GM23338 (cell line): ENCODE data around the gene SH2D4B. TPM values are rescaled to one million over a fixed set of nuclear protein-coding genes. Genes with fewer than 3 reads are reported as not detected.

Source experiments
- ATAC-seq: fragments of 200-7000 bp; cut with Tn5 transposase; 3 replicates; pipeline ENCODE4 v1.9.1; 2020
- DNase-seq: peaks from one replicate; pipeline ENCODE4 v3.0.0-alpha.2; 2015; ENCODE audit warnings: low spot score
- H2AFZ ChIP-seq: fragments of 200-600 bp; sonication (generic); 2 replicates; pipeline ENCODE4 v1.8.0; 2016; ENCODE audit warnings: antibody characterized with exemption, mild to moderate bottlenecking, moderate library complexity
- H3F3A ChIP-seq: fragments of 200-600 bp; sonication (generic); replicated peaks from 2 replicates; pipeline ENCODE4 v1.8.0; 2017; ENCODE audit warnings: antibody characterized with exemption, mixed run types, low read depth
- H3K27ac ChIP-seq: fragments of 200-600 bp; sonication (generic); 2 replicates; pipeline ENCODE4 v1.6.1; 2016; ENCODE audit warnings: low read depth
- H3K27me3 ChIP-seq: fragments of 200-600 bp; sonication (generic); 2 replicates; pipeline ENCODE4 v1.8.0; 2016; ENCODE audit warnings: mild to moderate bottlenecking, mixed run types, moderate library complexity; ENCODE audit not compliant: insufficient read depth
- H3K36me3 ChIP-seq: fragments of 200-600 bp; sonication (generic); 2 replicates; pipeline ENCODE4 v1.8.0; 2016; ENCODE audit warnings: mild to moderate bottlenecking; ENCODE audit not compliant: insufficient read depth
- H3K4me1 ChIP-seq: fragments of 200-600 bp; sonication (generic); 2 replicates; pipeline ENCODE4 v1.8.0; 2016; ENCODE audit warnings: mild to moderate bottlenecking, moderate library complexity; ENCODE audit not compliant: insufficient read depth
- H3K4me2 ChIP-seq: fragments of 200-600 bp; sonication (generic); 2 replicates; pipeline ENCODE4 v1.7.1; 2017; ENCODE audit warnings: mixed run types
- H3K4me3 ChIP-seq: fragments of 200-600 bp; sonication (generic); 2 replicates; pipeline ENCODE4 v1.6.1; 2016; ENCODE audit warnings: mixed run types
- H3K79me2 ChIP-seq: fragments of 200-600 bp; sonication (generic); replicated peaks from 2 replicates; pipeline ENCODE4 v1.8.0; 2017; ENCODE audit warnings: mild to moderate bottlenecking; ENCODE audit not compliant: insufficient read depth
- H3K9me2 ChIP-seq: fragments of 200-600 bp; sonication (generic); 2 replicates; pipeline ENCODE4 v1.8.0; 2017; ENCODE audit not compliant: insufficient read depth
- H4K20me1 ChIP-seq: fragments of 200-600 bp; sonication (generic); replicated peaks from 2 replicates; pipeline ENCODE4 v1.8.0; 2017; ENCODE audit warnings: mild to moderate bottlenecking; ENCODE audit not compliant: insufficient read depth
- H3K27ac Mint-ChIP-seq: 2 replicates; pipeline ENCODE4 v1.8.0; 2020; ENCODE audit warnings: inconsistent platforms, mild to moderate bottlenecking, moderate library complexity, mixed read lengths
- H3K27me3 Mint-ChIP-seq: 3 replicates; pipeline ENCODE4 v1.8.0; 2022; ENCODE audit warnings: low read depth, mild to moderate bottlenecking, moderate library complexity, mixed read lengths, inconsistent platforms; ENCODE audit not compliant: insufficient read depth, poor library complexity
- H3K36me3 Mint-ChIP-seq: 3 replicates; pipeline ENCODE4 v1.8.0; 2021; ENCODE audit warnings: low read depth, mild to moderate bottlenecking, inconsistent platforms, moderate library complexity, mixed read lengths
- H3K4me1 Mint-ChIP-seq: 3 replicates; pipeline ENCODE4 v1.8.0; 2020; ENCODE audit warnings: mild to moderate bottlenecking, inconsistent platforms, mixed read lengths
- H3K4me3 Mint-ChIP-seq: 3 replicates; pipeline ENCODE4 v1.8.0; 2021; ENCODE audit warnings: moderate library complexity, mild to moderate bottlenecking, inconsistent platforms, mixed read lengths
- H3K9me3 Mint-ChIP-seq: 3 replicates; pipeline ENCODE4 v1.8.0; 2020; ENCODE audit warnings: moderate library complexity, mild to moderate bottlenecking, inconsistent platforms, mixed read lengths
- CREB1 ChIP-seq: fragments of 250-450 bp; sonication (Bioruptor Pico); IDR thresholded peaks from 2 replicates; pipeline ENCODE4 v1.5.0; 2020; ENCODE audit warnings: low read depth, mild to moderate bottlenecking, moderate library complexity
- CTCF ChIP-seq, 2 experiments: fragments of 200-600 bp in 1 of 2; sonication (generic) in 1 of 2; conservative IDR thresholded peaks; 2 replicates each; pipeline versions ENCODE4 v1.5.1 to v1.6.1; 2016 to 2017; ENCODE audit warnings: antibody characterized with exemption in 2 of 2, low read depth in 2 of 2, mild to moderate bottlenecking in 2 of 2, moderate library complexity in 1 of 2
- EZH2 ChIP-seq: fragments of 200-600 bp; sonication (generic); IDR thresholded peaks from one replicate; pipeline ENCODE4 v1.8.0; 2017; ENCODE audit warnings: antibody characterized with exemption, mild to moderate bottlenecking, low read depth; ENCODE audit not compliant: unreplicated experiment
- EZH2phosphoT487 ChIP-seq: fragments of 200-600 bp; sonication (generic); IDR thresholded peaks from one replicate; pipeline ENCODE4 v1.8.1; 2018; ENCODE audit warnings: antibody characterized with exemption; ENCODE audit not compliant: unreplicated experiment
- REST ChIP-seq: IDR thresholded peaks from one replicate; pipeline ENCODE4 v1.6.1; 2018; ENCODE audit warnings: antibody characterized with exemption; ENCODE audit not compliant: unreplicated experiment
- STAT1 ChIP-seq: IDR thresholded peaks from one replicate; pipeline ENCODE4 v1.6.1; 2016; ENCODE audit warnings: antibody characterized with exemption; ENCODE audit not compliant: unreplicated experiment
- ZNF331 ChIP-seq: fragments of 250-450 bp; sonication (Bioruptor Pico); IDR thresholded peaks from 2 replicates; pipeline ENCODE4 v1.5.0; 2020; ENCODE audit warnings: low read depth, mild to moderate bottlenecking, moderate library complexity
- polyA plus RNA-seq: library from polyadenylated mRNA; unstranded; fragments of >200 nt; fragmentation: Nextera tagmentation; extraction: Ambion mirVana; gene quantifications from 2 replicates; pipeline ENCODE4 v1.2.1, GENCODE V29; 2016
- total RNA-seq: library from RNA; depleted of rRNA; stranded (reverse); fragments of >200 nt; shearing (Covaris generic); gene quantifications from 2 replicates; pipeline ENCODE4 v1.2.3, GENCODE V29; 2014
- TF ChIP-seq, protein P1 (sequence below): IDR thresholded peaks from 2 replicates; pipeline ENCODE4 v1.6.1; 2016; ENCODE audit warnings: antibody characterized with exemption

Gene SH2D4B
- total and polyA plus RNA-seq, 2 experiments from 2014 or later = 0.08 TPM; not detected in 1

DNA sequence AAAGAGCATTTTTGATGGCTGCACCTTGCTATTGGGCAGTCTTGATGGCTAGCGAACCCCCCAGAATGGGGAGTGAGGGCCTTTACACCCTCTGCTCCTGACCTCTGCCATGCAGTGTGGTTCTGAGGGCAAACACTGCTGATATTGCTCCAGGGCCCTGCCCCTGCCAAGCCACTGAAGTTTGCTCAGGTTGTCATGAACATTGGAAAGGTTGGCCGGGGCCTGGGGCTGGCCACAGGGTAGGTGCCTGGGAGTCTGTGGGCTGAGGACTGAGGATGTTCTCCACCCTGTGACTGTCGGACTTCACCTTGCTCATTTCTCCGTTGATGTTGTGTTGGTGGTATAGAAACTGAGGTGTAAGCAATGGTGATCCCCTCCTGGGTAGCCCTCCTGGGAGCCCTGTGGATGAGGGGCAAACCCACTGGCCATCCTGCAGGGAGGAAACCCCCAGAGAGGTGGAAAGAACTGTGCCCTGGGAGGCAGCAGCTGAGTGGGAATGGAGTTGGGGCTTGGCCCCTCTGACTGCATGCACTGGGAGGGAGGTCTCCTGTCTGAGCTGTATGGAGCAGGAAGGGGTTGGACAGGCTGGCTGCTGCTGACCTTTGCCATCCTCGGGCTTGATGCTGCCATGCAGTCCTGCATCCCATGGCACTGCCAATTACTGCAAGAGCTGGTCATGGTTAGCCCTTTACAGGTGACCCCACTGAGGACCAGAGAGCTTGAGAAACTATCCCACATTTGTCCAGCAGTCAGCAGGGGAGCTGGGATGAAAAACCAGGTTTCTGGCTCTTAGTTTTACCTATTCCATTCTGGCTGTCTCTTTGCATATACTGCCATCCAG, 77.1 kb downstream of the SH2D4B start:
- no peak for ATAC-seq

DNA sequence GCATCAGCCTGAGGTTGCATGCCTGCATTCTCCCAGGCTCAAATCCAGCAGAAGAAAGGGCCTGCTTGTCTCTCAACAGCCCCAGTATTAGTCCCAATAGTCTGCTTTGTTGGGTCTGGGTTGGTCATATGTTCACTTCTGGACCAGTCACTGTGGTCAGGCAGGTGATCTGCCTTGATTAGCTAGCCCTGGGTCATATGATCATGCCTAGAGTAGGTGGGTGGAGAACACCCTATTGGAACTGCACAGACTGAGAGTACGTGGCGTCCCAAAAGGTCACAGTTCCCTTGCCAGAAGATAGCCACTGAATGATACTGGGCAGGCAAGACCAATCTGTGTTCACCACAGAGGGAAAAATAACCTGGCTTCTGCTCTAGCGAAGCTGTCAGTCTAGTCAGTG, 80.1 kb downstream of the SH2D4B start:
- no peak overlapping the region for H3K4me3 Mint-ChIP-seq
- Histone ChIP-seq H2AFZ (no peak overlapping the region), H3K4me1 (no peaks in the 10 kb centered on the region), H3F3A (no peaks in the 10 kb centered on the region), H3K79me2 (no peaks in the 10 kb centered on the region), H3K36me3 (no peaks in the 10 kb centered on the region), H3K27ac (no peak overlapping the region), H3K27me3 (no peaks in the 10 kb centered on the region), H4K20me1 (no peaks in the 10 kb centered on the region), H3K9me2 (peaks cover 14% of the 10 kb centered on the region; the same call in 1 of the 2 replicates), H3K4me2 (no peak overlapping the region), H3K4me3 (no peak overlapping the region)
- H3K27me3 Mint-ChIP-seq = no peaks in the 10 kb centered on the region
- no peaks in the 10 kb centered on the region; the same call in 2 of the 3 replicates for H3K9me3 Mint-ChIP-seq
- no peak for DNase-seq
- ATAC-seq = no peak
- H3K4me1 Mint-ChIP-seq = no peaks in the 10 kb centered on the region
- H3K27ac Mint-ChIP-seq = no peak overlapping the region
- no peak for TF ChIP-seq REST
- no peak for TF ChIP-seq CREB1 (CRISPR knock-in tag)
- TF ChIP-seq ZNF331 (CRISPR knock-in tag) = no peak
- no peaks in the 10 kb centered on the region for H3K36me3 Mint-ChIP-seq

More for the DNA sequence above, 77.1 kb downstream of the SH2D4B start:
- Histone ChIP-seq H3K9me2 (peaks cover 8% of the 10 kb centered on the region; the same call in 1 of the 2 replicates), H2AFZ (no peak overlapping the region), H3K27me3 (no peaks in the 10 kb centered on the region), H4K20me1 (no peaks in the 10 kb centered on the region), H3K4me1 (no peaks in the 10 kb centered on the region), H3K4me3 (no peak overlapping the region), H3K27ac (no peak overlapping the region), H3K4me2 (no peak overlapping the region), H3F3A (no peaks in the 10 kb centered on the region), H3K36me3 (no peaks in the 10 kb centered on the region), H3K79me2 (no peaks in the 10 kb centered on the region)
- no peaks in the 10 kb centered on the region for H3K4me1 Mint-ChIP-seq
- H3K27ac Mint-ChIP-seq = no peak overlapping the region
- DNase-seq = no peak
- H3K27me3 Mint-ChIP-seq = no peaks in the 10 kb centered on the region
- H3K9me3 Mint-ChIP-seq = no peaks in the 10 kb centered on the region; the same call in 2 of the 3 replicates
- no peaks in the 10 kb centered on the region for H3K36me3 Mint-ChIP-seq
- H3K4me3 Mint-ChIP-seq = no peak overlapping the region
- TF ChIP-seq EZH2 = no peak

DNA sequence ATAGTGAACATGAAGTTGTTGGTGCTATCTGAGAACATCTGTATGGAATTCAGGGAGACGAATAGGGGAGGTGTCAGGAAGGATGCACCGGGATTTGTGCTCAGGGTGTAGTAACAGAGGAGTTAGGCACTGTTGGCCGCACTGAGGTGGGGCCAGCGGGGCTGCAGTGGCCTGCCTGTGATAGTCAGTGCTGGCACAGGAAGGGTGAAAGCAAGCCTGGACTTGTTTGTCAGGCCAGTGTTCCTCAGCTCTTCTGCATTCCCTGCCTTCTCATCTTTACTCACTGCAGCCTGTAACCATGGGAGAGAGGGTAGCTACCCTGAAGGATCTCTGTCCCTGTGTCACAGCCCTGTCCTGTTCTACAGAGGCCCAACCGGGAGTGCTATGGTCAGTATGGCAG, 81.3 kb downstream of the SH2D4B start:
- H3K79me2 ChIP-seq = no peaks in the 10 kb centered on the region
- H4K20me1 ChIP-seq = no peaks in the 10 kb centered on the region
- Mint-ChIP-seq H3K4me3 (no peak overlapping the region), H3K9me3 (no peaks in the 10 kb centered on the region), H3K36me3 (no peaks in the 10 kb centered on the region), H3K27ac (no peak overlapping the region), H3K4me1 (no peaks in the 10 kb centered on the region), H3K27me3 (no peaks in the 10 kb centered on the region)
- DNase-seq (no peak), ATAC-seq (no peak)
- H3K4me2 ChIP-seq = no peak overlapping the region
- no peaks in the 10 kb centered on the region for H3K36me3 ChIP-seq
- no peak overlapping the region for H3K4me3 ChIP-seq
- peaks cover 11% of the 10 kb centered on the region; the same call in 1 of the 2 replicates for H3K9me2 ChIP-seq
- no peak overlapping the region for H3K27ac ChIP-seq
- no peak overlapping the region for H2AFZ ChIP-seq
- no peaks in the 10 kb centered on the region for H3F3A ChIP-seq
- no peaks in the 10 kb centered on the region for H3K4me1 ChIP-seq
- H3K27me3 ChIP-seq = no peaks in the 10 kb centered on the region
- TF ChIP-seq CREB1 (CRISPR knock-in tag) = no peak
- no peak for TF ChIP-seq ZNF331 (CRISPR knock-in tag)
- no peak for TF ChIP-seq STAT1
- TF ChIP-seq, protein P1, sequence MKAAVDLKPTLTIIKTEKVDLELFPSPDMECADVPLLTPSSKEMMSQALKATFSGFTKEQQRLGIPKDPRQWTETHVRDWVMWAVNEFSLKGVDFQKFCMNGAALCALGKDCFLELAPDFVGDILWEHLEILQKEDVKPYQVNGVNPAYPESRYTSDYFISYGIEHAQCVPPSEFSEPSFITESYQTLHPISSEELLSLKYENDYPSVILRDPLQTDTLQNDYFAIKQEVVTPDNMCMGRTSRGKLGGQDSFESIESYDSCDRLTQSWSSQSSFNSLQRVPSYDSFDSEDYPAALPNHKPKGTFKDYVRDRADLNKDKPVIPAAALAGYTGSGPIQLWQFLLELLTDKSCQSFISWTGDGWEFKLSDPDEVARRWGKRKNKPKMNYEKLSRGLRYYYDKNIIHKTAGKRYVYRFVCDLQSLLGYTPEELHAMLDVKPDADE = no peak
- TF ChIP-seq EZH2phosphoT487 = no peak
- TF ChIP-seq CTCF (conservative IDR thresholded peaks at IDR 0.05; ENCODE audit: low read depth in 2 of 2) = no peak
